RWPE2 (cell line): ENCODE data around the gene COMMD1.
"Not testable (repeated sequence)": the region's sequence is repeated elsewhere in the genome, so short reads cannot be mapped to it uniquely, and the experiment has no call there.

Source experiments
- ATAC-seq: fragments of 200-7000 bp; cut with Tn5 transposase; 3 replicates; pipeline ENCODE4 v1.9.1; 2021; ENCODE audit warnings: low read depth
- DNase-seq: peaks from one replicate; pipeline ENCODE4 v3.0.0-alpha.2; 2020; ENCODE audit warnings: low spot score
- H3K27ac ChIP-seq: fragments of 450-650 bp; 2 replicates; pipeline ENCODE4 v1.5.1; 2017; ENCODE audit warnings: mild to moderate bottlenecking; ENCODE audit not compliant: poor library complexity, severe bottlenecking
- H3K27me3 ChIP-seq: fragments of 250-450 bp; sonication (Bioruptor Pico); 2 replicates; pipeline ENCODE4 v1.5.1; 2021; ENCODE audit warnings: mild to moderate bottlenecking, moderate library complexity; ENCODE audit not compliant: insufficient read depth, poor library complexity, severe bottlenecking
- H3K36me3 ChIP-seq: fragments of 250-450 bp; sonication (Bioruptor Pico); 2 replicates; pipeline ENCODE4 v1.5.1; 2020; ENCODE audit warnings: low read depth, mild to moderate bottlenecking, moderate library complexity
- H3K4me1 ChIP-seq: fragments of 250-450 bp; sonication (Bioruptor Pico); 2 replicates; pipeline ENCODE4 v1.5.1; 2021; ENCODE audit warnings: mild to moderate bottlenecking, moderate library complexity; ENCODE audit not compliant: insufficient read depth, poor library complexity, severe bottlenecking
- H3K4me3 ChIP-seq: fragments of 250-450 bp; sonication (Bioruptor Pico); 2 replicates; pipeline ENCODE4 v1.5.1; 2021; ENCODE audit warnings: mild to moderate bottlenecking, moderate library complexity; ENCODE audit not compliant: severe bottlenecking
- H3K9me3 ChIP-seq: fragments of 250-450 bp; sonication (Bioruptor Pico); 2 replicates; pipeline ENCODE4 v1.5.1; 2021; ENCODE audit warnings: mild to moderate bottlenecking, moderate library complexity; ENCODE audit not compliant: severe bottlenecking
- CTCF ChIP-seq: fragments of 450-650 bp; IDR thresholded peaks from one replicate; pipeline ENCODE4 v1.5.1; 2017; ENCODE audit warnings: mild to moderate bottlenecking, moderate library complexity; ENCODE audit not compliant: poor library complexity, severe bottlenecking

Gene COMMD1

GRCh38 chr2:61951881-61952280 lies 46.4 kb downstream of the COMMD1 start:
- no peaks in the 10 kb centered on the region for H3K9me3 ChIP-seq
- no peak for TF ChIP-seq CTCF
- no peak overlapping the region for H3K4me3 ChIP-seq
- DNase-seq (no peak), ATAC-seq (no peak)
- no peaks in the 10 kb centered on the region for H3K36me3 ChIP-seq
- H3K4me1 ChIP-seq = peaks cover 1% of the 10 kb centered on the region
- H3K27me3 ChIP-seq = no peaks in the 10 kb centered on the region
- H3K27ac ChIP-seq = no peak overlapping the region

DNA sequence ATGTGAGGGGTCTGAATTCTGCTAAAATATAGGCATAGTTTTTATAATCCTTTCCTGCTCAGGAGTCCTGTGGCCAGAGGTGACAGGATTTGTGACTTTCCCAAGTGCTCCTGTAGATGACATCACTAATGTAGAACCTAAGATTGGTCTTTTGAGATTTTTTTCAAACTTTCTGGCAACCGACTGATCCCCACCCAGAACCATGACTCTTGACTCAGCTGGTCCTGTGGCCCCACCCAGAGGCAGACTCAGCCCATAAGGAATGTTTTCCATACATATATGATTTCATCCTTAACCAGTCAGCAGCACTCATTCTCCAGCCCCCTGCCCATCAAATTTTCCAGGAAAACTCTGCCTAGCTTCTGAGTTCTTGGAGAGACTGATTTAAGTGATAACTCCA lies 46.8 kb downstream of the COMMD1 start:
- H3K4me3 ChIP-seq = no peak overlapping the region
- no peak for ATAC-seq

DNA sequence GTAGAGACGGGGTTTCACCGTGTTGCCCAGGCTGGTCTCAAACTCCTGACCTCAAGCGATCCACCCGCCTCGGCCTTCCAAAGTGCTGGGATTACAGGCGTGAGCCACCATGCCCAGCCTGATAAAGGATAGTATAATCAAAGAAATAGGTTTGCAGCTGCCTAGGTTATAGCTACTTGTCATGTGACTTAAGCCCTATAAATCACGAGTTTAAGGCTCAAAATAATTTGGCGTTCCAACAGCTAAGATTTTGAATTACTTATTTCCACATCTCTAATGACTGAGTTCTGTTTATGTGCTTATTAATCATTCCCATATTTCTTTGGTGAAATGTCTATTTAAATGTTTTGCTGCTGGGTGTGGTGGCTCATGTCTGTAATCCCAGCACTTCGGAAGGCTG lies 49.4 kb downstream of the COMMD1 start:
- ATAC-seq, H3K36me3 ChIP-seq, H3K4me3 ChIP-seq, H3K27ac ChIP-seq, DNase-seq, H3K27me3 ChIP-seq, H3K9me3 ChIP-seq: not testable (repeated sequence)
- peaks cover 13% of the 10 kb centered on the region for H3K4me1 ChIP-seq

More for the DNA sequence above, 46.8 kb downstream of the COMMD1 start:
- Histone ChIP-seq H3K4me1 (peaks cover under 1% of the 10 kb centered on the region), H3K9me3 (no peaks in the 10 kb centered on the region), H3K36me3 (no peaks in the 10 kb centered on the region), H3K27me3 (no peaks in the 10 kb centered on the region), H3K27ac (no peak overlapping the region)
- no peak for DNase-seq
- TF ChIP-seq CTCF = no peak

- Histone ChIP-seq H3K4me3 (no peak overlapping the region), H3K36me3 (no peaks in the 10 kb centered on the region), H3K27ac (no peak overlapping the region), H3K4me1 (peaks cover 13% of the 10 kb centered on the region), H3K27me3 (no peaks in the 10 kb centered on the region), H3K9me3 (peaks cover 9% of the 10 kb centered on the region)
- DNase-seq = no peak
- ATAC-seq = no peak
- no peak for TF ChIP-seq CTCF
Observed at GRCh38 chr2:61959381-61960293, 54.2 kb downstream of the COMMD1 start.

DNA sequence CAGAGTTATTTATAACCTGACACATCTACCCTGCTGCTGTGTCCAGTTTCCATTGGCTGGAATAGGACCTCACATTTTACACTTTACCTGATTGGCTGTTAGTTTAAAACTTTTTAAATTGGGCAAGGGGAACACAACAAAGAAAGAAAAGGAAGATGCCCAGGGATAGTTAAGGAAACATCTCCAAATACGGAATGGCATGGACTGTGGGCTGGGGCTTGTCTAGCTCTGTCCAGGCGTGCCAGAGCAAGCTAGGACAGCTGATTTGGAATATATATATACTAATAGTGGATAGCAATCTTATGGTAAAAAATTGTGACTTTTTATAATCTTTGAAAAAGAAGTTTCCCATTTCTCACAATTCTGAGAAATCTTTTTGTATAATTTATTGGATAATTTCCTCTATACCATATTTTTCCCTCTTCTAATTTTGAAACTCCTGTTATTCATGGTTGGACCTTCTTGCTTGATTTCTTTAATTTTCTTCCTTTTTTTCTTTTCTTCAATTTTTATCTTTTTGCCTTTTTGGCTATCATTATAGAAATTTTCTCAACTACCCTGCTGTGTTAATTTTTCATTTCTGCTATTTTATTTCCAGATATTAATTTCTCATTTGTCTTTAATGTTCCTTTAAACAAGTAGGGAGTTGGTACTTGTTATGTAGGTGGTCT lies 55.9 kb downstream of the COMMD1 start:
- no peak for ATAC-seq
- TF ChIP-seq CTCF = no peak
- no peak overlapping the region for H3K27ac ChIP-seq

More for the DNA sequence above, 55.9 kb downstream of the COMMD1 start:
- no peak for DNase-seq
- no peak overlapping the region for H3K4me3 ChIP-seq
- no peaks in the 10 kb centered on the region for H3K27me3 ChIP-seq
- H3K9me3 ChIP-seq = peaks cover 9% of the 10 kb centered on the region
- no peaks in the 10 kb centered on the region for H3K36me3 ChIP-seq
- H3K4me1 ChIP-seq = peaks cover 13% of the 10 kb centered on the region
